GM23248 (cell line): Measurements from ENCODE around the gene ADAMTS18.

ENCODE experiments used
- EZH2 ChIP-seq: fragments of 200-600 bp; sonication (generic); IDR thresholded peaks from 2 replicates; pipeline ENCODE4 v1.6.1; 2018; ENCODE audit warnings: antibody characterized with exemption, mild to moderate bottlenecking; ENCODE audit not compliant: insufficient read depth, poor library complexity, severe bottlenecking
- EZH2phosphoT487 ChIP-seq: fragments of 200-600 bp; sonication (generic); IDR thresholded peaks from 2 replicates; pipeline ENCODE4 v1.6.1; 2018; ENCODE audit warnings: antibody characterized with exemption, moderate library complexity, mild to moderate bottlenecking, low read depth; ENCODE audit not compliant: insufficient read depth

GRCh38 chr16:77410449-77410848, 24.4 kb downstream of the ADAMTS18 start:
- TF ChIP-seq EZH2phosphoT487: no peak
- no peak for TF ChIP-seq EZH2
